GM19239 (cell line): ENCODE results near the gene SLCO3A1.

Source experiments
- DNase-seq: peaks from one replicate; pipeline ENCODE4 v3.0.0; 2011; ENCODE audit warnings: low spot score; ENCODE audit not compliant: insufficient read length
- FAIRE-seq: peaks from 2 replicates; lab custom pipeline; 2011; peaks lifted over from hg19 to GRCh38; lab: Jason Lieb, UNC

The SLCO3A1 gene

DNA sequence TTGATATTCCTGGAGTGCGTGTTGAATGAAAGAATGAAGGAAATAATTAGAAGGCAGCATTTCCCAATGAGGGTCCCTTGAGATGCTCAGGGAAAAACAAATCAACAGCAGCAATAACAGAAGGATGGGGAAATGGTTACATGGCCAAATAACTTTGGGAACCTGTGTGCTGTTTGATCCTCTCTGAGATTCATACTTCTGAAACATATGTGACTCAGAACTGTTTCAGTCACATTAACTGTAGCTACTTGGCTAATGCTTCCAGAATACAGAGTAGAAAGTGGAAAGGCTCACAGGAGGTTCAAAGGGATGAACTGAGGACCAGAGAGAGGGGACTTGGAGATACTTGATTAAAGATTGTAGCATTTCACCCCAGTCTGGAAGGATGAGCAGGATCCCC, 258.2 kb downstream of the SLCO3A1 start:
- DNase-seq (no peak), FAIRE-seq (no peak)

DNA sequence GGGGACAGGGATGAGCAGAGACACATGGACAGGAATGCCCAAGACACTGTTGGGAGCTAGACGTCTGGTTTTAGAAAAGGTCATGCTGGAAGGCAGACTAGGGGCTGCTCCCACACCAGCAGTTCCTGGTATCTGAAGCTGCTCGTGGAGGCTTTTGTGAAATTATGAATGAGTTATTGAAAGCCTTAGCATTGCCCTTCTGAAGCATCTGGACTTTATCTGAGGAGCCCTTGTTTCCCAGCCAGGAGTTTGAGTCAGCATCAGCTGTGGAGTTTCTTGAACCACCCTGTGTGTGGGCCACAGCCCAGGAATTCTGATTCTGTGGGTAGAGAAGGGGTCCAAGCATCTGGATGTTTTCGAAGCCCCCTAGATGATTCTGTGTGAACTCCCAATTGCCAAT, 258.7 kb downstream of the SLCO3A1 start:
- FAIRE-seq (no peak), DNase-seq (no peak)

DNA sequence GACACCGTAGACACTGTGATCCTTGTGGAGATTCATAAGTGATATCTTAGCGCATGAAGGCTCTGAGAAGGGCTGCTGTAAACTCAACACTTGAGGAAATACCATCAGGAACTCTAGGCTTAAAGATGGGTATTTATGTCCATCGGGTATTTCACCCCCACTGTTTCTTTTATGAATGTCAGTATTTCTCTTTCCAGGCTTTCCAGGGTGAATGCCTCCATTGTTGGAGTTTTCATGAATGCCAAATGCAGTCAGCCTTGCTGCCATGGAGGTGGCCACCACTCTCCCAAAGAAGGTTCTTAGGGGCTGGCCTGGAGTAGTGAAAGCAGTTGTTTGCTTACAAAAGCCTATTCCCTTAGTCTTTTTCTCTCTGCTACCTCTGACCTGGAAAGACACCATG, 259.2 kb downstream of the SLCO3A1 start:
- DNase-seq (no peak), FAIRE-seq (no peak)

DNA sequence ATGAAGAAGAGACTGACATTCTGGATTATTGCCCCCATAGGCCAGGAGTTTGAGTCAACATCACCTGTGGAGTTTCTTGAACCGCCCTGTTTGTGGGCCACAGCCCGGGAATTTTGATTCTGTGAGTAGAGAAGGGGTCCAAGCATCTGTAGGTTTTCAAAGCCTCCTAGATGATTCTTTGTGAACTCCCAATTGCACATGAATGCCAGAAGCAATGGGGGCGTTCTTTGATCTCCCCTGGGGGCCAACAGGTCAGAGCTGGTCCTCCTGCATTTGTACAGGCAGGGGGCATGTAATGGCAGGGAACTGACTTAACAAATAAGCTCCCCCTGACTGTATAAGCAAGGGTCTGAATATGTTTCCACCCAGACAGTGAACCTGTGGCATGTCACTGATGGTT, 260.3 kb downstream of the SLCO3A1 start:
- no peak for DNase-seq
- no peak for FAIRE-seq

DNA sequence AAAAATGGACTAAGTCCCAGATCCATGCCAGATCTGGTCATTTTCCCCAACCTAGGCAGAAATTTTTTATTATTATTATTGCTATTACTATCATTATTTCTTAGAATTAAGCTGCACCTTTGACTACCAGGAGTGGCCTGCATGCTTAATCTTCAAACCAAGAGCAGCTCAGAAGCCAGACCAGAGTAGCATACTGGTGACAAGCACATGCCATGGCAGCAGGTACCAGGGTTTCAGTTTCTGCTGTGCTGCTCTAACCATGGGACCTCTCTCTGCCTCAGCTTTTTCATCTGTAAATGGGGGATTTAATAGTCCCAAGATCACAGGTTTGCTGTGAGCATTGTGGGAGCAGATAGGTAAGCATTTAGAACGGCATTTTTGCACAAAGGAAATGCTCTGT, 262.3 kb downstream of the SLCO3A1 start:
- no peak for FAIRE-seq
- DNase-seq, result no peak

DNA sequence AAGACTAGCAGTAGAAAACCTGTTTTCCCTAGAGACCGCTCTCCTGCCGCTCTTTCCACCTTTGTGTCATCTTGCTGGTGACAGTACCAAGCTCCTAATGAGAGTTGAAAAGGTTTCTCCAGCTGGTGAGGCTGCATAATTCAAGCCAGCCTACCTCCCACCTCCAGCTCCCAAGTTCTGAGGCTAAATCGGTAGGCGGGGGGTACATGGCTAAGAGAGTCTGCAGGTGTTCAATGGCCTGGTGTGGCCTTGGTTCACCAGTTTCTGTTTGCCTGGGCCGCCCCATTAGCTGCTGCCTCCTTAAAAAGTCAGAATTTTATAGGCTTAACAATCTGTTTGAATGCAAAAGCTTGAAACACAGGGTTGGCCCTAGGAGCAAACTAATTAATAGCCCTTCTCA, 262.8 kb downstream of the SLCO3A1 start:
- FAIRE-seq (no peak), DNase-seq (no peak)

DNA sequence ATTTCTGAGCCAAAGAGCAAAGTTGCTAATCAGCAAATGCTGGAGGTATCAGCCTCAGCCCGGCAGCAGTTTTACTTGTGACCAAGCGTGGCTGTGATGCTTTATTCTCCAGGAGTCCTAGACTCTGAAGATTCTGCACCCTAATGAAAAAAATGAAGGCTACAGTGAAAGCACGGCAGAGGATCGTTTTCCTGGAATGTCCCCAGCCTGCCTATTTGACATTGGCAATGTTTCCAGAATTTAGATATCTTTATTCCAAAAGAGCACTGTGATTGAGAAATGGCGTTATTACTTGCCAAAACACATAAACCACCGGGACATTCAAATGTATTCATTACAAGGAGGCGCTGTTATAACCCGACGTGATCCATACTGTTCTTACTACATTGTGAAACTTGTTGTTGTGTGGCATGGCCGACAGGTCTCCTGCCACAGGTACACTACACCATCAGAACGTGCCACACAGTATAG, 263.8 kb downstream of the SLCO3A1 start:
- FAIRE-seq (no peak), DNase-seq (no peak)

DNA sequence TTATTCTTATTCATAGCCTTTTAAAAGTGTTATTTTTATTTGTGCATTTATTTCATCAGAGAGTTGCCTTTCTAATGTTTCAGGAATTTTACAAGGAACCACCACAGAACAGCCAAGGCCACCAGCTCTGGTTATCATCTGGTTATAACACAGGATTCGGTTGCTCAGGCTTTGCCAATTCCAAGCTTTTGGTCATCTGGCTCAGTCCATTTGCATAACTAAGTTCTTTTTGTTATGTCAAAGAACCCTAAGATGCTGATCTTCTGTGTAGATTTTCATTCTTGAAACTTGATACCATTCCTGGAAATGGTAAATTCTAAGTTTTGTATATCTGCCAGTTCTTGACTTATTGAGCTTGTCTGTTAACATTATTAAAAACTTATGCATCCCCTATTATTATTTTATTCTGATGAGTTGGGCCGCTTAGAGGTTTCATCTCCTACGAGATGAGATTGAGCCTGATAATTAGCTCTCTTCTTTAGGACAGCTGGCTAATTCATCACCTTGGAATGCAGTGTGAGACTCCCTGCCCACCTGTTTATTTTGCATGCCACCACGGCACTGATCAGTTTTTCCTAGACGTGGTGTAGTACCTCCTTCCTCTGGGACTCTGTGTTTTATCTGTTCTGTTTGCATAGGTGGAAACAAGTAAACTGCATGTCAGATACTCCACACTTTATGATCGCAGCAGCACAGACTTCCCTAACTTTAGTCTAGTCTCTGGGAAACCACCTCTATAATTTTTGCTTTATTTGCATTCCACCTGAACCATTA, 264.8 kb downstream of the SLCO3A1 start:
- DNase-seq, result no peak
- no peak for FAIRE-seq

DNA sequence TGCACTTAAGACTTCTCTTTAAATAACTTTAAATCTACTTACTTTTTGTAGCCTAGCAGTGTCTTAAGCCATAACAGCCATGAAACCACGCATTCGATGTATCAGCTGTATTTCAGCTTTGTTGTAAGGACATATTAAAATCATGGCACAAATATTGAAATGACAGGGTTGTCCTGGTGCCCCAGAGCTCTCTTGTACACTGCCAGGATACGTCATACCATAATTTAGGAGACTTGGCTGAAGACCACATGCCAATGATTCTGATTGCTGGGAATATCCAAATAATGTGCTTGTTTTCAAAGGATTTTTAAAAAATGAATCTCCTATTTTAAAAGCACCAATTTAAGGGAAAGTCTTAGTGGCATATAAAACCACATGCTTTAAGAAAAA, 265.4 kb downstream of the SLCO3A1 start:
- FAIRE-seq (no peak), DNase-seq (no peak)

DNA sequence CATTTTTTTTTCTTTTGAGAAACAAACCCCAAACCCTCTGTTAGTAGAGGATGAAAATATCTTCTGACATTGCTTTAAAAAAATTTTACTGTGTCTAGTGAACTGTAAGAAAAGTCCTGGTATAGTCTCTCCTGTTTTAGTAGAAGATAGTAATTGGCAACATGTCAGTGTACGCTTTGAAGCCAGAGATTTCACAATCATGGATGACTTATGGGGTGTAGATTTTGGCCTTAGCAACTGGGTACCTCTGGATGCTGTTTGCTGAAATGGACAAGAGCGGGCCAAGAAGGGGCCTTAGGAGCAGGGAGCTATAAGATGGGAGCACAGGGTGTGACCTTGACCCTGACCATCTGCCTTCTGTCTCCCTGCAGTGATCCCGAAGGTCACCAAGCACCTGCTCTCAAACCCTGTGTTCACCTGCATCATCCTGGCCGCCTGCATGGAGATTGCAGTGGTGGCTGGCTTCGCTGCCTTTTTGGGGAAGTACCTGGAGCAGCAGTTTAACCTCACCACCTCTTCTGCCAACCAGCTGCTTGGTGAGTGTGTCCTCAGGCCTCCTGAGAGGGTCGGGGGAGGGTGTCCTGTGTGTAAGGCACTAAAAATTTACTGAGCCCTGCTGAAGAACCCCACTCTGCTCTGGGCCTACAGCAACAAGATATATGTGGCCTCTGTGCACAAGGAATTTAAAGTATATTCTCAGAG, 266.7 kb downstream of the SLCO3A1 start:
- no peak for FAIRE-seq
- DNase-seq, result no peak

DNA sequence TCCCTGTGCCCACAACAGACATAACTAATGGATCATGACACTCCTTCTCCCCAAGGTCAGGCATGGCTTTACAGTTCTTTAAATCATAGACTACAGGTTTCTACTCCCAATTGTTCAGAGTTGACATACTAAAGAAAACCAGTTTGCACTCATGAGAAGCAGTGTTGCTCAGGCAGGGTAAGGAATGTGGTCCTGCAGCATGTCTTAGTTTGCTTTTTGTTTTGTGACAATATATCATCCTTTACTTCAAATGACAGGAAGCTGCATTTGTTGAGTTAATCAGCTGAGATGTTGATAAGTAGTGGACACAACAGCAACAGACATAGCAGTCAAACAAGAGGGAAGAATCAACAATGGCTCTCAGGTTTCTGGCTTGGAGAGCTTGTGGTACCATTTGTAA, 267.5 kb downstream of the SLCO3A1 start:
- DNase-seq (no peak), FAIRE-seq (no peak)

DNA sequence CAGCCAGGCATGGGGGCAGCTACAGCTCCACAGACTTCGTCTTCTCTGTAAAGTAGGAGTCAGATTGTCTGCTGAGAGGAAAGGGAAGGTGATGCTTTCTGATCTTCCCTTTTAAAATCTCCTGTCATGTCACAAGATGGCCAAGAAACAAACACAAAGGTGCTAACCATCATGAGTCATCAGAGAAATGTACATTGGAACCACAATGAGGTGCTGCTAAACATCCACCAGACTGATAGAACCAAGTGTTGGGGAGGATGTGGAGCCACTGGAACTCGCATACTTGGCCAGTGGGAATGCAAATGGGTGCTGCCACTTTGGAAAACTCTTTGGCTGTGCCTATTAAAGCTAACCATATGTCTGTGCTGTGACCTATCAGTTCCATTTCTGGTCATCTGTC, 268.8 kb downstream of the SLCO3A1 start:
- DNase-seq (no peak), FAIRE-seq (no peak)

DNA sequence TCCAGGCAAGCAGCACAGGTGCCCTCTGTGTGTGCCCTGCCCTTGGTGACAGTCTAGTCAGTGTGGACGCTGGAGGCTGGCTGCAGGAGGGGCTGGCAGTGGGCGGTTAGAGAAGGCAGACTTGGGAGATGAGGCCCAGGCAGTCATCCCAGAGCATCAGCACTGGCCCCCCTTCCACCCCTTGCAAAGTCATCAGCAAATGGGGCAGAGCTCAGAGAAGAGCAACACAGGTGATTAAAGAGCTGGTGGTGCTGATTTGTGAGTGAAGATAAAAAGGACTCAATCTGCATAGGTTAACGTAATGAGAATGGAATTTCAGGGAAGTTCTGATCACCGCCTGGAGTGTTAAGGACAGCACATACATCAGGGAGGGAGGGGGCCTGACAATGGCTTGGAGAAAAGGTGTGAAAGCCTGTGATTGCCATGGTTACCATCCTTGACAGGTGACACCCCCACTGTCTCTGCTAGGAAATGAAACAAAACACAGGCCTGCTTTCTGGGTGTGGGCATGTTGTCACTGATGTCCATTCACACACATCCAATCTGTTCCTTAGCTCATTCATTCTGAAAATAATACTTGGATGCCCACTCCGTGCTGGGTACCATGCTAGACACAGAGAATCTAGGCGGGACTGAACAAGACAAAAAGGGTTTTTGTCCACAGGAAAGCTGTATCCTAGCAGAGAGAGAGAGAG, 270.6 kb downstream of the SLCO3A1 start:
- no peak for DNase-seq
- FAIRE-seq, result no peak

DNA sequence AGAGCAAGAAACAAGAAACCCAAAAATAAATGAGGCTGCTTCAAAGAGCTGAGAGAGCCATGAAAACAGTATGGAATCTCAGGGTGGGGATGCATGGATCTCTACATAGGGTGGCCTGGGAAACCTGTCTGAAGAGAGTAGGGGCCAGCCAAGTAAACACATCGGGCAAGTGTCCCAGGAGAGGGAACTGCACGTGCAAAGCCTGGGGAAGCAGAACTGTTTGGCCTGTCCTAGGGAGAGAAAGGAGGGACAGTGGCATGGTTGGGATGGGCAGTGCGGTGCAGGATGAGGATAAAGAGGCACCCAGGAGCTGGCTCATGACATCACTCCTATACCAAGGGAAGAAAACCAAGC, 271.1 kb downstream of the SLCO3A1 start:
- no peak for FAIRE-seq
- DNase-seq, result no peak

DNA sequence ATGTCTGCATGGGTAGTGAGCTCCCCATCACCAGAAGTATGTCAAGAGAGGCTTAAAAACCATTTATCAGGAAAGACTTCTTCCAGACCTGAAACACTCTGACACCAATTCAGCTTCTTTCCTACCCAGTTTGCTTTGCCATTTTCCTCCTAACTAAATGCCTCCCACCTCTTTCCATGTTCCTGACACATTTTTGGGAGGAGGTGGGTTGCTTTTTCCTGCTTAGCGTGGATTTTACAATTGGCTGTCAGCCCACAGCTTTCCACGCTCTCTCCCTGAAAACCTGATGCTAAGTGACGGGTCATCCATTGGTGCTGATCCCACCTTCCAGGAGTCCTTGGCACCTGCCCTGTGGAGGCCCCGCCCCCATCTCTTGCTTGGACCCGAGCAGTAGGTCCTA, 275.3 kb downstream of the SLCO3A1 start:
- DNase-seq (no peak), FAIRE-seq (no peak)

DNA sequence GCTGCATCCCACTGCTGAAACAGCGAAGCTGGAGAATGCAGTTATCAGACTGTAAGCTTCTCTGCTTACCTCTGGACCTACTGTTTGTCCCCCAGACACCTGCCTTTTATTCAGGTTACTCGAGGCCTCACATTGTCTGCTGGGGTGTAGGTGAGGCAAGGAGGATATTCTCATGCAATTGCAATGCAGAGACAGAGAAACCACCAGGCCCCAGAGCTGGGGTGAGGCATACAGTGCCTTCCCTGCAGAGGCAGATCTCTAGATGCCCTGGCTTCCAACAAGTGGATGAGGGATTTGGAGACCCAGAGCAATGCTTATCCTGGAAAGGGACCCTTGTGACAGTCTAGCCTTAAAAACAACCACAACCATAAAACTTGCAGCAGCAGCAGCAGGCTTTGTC, 276.7 kb downstream of the SLCO3A1 start:
- DNase-seq (no peak), FAIRE-seq (no peak)

DNA sequence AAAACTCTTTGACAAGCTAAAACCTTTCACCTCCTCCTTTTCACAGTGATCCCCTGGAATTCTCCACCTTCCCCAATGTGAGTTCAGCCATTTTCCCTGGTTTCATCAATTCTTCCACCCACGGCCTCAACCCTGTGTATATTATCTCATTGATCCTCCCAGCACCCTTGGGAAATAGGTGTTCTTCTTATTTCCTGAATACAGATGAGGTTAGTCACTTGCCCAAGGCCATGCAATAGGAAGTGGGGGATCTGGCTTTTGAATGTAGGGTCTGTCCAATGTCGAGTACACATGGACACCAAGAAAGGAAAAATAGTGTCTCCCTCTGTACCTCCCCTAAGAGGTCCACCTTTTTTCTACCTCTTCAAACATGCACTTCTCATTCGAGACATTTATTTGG, 277.4 kb downstream of the SLCO3A1 start:
- FAIRE-seq, result no peak
- no peak for DNase-seq

DNA sequence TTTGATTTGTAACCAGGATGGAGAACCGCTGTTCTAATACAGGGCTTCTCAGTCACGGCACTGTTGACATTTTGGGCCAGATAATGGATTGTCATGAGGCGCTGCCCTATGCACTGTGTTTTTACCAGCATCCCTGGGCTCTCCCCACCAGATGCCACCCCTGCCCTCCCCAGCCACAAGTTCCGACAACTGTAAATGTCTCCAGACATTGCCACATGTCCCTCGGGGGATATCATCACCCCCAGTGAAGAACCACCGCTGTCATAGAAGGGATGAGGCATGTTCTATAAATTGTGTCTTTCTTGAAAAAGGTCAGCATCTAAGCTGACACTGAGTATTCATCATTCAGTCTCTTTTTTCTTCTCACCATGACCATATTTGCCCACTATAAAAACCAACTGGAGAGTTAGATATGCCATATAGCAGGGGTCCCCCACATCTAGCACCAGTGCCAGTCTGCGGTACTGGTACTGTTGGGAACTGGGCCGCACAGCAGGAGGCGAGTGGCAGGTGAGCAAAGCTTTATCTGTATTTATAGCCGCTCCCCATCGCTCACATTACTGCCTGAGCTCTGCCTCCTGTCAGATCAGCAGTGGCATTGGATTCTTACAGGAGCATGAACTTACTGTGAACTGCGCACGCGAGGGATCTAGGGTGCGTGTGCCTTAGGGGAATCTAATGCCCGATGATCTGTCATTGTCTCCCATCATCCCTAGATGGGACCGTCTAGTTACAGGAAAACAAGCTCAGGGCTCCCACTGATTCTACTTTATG, 279.7 kb downstream of the SLCO3A1 start:
- FAIRE-seq (no peak), DNase-seq (no peak)

DNA sequence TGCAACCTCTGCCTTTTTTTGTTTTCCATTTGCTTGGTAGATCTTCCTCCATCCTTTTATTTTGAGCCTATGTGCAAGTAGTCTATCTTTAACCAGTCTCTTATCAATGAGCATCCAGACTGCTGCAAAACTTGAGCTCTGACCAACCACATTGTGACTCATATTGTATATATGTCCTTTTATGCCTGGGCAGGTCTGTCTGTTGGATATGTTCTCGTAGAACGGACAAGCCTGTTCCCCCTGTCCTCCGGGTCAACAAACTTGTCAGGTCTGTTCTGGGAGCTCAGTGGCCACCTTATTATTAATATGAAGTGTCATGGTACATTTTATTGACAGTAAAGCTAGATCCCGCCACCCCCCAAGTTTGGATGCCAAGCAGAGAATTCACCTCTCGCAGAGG, 287.3 kb downstream of the SLCO3A1 start:
- no peak for FAIRE-seq
- DNase-seq, result no peak

DNA sequence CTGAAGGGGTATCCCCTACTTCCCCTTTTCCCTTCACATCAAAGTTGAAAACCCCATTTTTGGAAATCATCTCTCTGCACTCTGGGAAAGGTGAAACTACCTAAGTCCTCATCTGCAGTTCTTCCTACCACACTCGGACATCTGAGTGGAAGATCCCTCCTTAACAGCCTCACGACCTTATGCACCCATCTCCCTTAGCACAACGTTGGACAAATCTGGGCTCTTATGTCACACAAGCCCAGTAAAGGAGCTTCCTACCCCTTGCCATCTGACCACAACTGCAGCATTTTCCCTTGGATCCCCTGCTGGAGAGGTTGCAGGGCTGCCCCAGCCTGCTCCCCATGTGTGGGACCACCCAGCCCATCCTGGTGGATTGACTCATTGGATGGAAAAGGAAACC, 288.1 kb downstream of the SLCO3A1 start:
- DNase-seq (no peak), FAIRE-seq (no peak)
